ENCODE results near the gene SLC47A1. TPM values are rescaled to one million over a fixed set of nuclear protein-coding genes. Genes with fewer than 3 reads are reported as not detected.

SLC47A1 gene
- total and polyA plus RNA-seq, 7 donors: 13.0 to 57.3 (median 29.1) TPM

DNA sequence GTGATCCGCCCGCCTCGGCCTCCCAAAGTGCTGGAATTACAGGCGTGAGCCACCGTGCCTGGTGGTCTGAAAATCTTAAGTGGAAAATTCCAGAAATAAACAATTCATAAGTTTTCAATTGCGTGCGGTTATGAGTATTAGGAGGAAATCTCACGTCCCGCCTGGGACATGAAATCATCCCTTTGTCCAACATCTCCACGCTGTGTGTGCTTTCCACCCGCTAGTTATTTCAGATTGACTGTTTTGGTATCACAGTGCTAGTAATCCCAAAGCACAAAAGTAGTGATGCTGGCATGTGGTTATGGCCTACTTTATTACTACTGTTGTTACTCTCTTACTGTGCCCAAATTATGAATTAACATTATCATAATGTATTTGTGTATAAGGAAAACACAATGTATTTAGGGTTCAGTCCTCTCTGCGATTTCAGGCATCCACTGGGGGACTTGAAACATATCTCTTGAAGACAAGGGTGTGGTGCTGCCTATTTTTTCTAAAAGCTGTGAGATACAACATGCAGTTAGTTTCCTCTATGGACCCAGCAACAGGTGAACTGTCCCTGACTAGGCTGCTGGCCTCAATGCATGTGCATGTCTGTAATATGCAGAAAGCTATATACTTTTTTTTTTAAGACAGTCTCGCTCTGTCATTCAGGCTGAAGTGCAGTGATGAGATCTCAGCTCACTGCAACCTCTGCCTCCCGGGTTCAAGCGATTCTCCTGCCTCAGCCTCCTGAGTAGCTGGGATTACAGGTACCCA, 32.3 kb downstream of the SLC47A1 start:
- TF ChIP-seq, protein P1, sequence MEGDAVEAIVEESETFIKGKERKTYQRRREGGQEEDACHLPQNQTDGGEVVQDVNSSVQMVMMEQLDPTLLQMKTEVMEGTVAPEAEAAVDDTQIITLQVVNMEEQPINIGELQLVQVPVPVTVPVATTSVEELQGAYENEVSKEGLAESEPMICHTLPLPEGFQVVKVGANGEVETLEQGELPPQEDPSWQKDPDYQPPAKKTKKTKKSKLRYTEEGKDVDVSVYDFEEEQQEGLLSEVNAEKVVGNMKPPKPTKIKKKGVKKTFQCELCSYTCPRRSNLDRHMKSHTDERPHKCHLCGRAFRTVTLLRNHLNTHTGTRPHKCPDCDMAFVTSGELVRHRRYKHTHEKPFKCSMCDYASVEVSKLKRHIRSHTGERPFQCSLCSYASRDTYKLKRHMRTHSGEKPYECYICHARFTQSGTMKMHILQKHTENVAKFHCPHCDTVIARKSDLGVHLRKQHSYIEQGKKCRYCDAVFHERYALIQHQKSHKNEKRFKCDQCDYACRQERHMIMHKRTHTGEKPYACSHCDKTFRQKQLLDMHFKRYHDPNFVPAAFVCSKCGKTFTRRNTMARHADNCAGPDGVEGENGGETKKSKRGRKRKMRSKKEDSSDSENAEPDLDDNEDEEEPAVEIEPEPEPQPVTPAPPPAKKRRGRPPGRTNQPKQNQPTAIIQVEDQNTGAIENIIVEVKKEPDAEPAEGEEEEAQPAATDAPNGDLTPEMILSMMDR (IDR thresholded peaks at IDR 0.05): no peak
- 88 to 92% (median 92%) methylated on average over 12 to 15 of the region's 15 CpGs for WGBS, 3 donors
- ATAC-seq (no peak), DNase-seq (no peak)
- Histone ChIP-seq H3K4me1 (no peaks in the 10 kb centered on the region), H3K27ac (no peak overlapping the region), H3K4me3 (no peak overlapping the region), H3K9me3 (no peaks in the 10 kb centered on the region), H3K27me3 (ENCODE audit: insufficient read depth in 3 of 3, low read length in 2 of 3) (no peaks in the 10 kb centered on the region), H3K36me3 (ENCODE audit: insufficient read depth in 1 of 2, low read depth in 1 of 2) (peaks cover 0 to 36% of the 10 kb centered on the region in 2 donors)
- intact Hi-C loops (cut with DNase I): no loop called here

DNA sequence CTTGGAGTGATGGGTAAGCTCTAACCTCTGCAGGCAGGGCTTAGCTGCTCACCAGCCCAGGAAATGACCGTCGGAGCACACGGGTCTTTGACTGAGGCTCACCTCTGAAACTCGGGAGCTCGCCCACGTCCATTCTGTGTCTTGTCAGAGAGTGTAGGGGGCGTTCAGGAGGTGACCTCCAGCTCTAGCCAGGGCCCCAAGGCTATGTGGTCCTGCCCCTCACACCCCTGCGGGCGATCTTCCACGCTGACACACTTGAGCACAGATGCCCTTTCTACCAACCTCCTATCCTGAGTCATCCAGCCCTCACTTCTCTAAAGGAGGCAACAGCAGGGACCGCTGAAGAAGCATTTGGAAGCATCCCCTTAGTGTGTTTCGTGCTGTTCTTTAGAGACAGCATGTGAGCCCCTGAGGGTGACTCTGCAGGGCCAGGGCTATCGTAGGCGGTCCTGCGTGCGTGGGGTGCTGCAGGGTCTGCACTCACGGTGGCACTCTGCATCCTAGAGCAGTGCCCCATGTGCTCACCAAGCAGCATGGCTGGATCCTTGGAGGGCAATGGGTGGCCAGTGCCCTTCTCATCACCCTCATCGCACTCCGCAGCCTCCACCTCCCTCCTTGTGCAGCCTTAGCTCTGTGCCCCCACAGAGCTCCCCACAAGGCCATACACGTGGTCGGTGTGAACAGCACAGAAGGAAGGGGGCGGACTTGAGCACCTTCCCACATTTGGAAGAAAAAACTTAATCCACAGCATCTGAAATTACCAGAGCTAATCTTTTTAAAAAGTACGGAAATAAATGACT, 33.8 kb downstream of the SLC47A1 start:
- Histone ChIP-seq H3K27me3 (ENCODE audit: insufficient read depth in 3 of 3, low read length in 2 of 3) (no peaks in the 10 kb centered on the region), H3K4me1 (no peaks in the 10 kb centered on the region), H3K27ac (no peak overlapping the region), H3K9me3 (no peaks in the 10 kb centered on the region), H3K36me3 (ENCODE audit: insufficient read depth in 1 of 2, low read depth in 1 of 2) (peaks cover 0 to 35% of the 10 kb centered on the region in 2 donors), H3K4me3 (no peak overlapping the region)
- WGBS, 3 donors: 80 to 84% (median 82%) methylated on average over 23 of the region's 23 CpGs
- ATAC-seq: no peak
- intact Hi-C loops (cut with DNase I): no loop called here
- no peak for DNase-seq
- TF ChIP-seq, protein P1 (IDR thresholded peaks at IDR 0.05): no peak

DNA sequence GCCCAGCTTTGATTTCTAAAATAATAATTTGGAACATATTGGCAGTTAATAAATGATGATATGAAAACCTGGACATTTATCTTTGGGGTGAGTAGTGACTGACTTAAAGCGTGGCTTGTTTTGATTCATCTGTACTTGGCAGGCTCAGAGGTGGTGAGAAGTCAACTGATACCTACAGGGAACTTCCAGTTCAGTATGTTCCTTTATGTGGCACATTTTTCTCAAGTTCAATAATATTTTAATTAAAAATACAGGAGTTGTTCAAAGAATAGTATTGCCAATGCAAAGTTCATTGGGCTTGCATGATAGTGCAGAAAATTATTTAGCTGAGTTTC, 34.3 kb downstream of the SLC47A1 start:
- 35 to 88% (median 59%) methylated on average over 1 of the region's 1 CpG for WGBS, 3 donors
- Histone ChIP-seq H3K4me1 (no peaks in the 10 kb centered on the region), H3K9me3 (no peaks in the 10 kb centered on the region), H3K27ac (no peak overlapping the region), H3K27me3 (ENCODE audit: insufficient read depth in 3 of 3, low read length in 2 of 3) (no peaks in the 10 kb centered on the region), H3K4me3 (no peak overlapping the region), H3K36me3 (ENCODE audit: insufficient read depth in 1 of 2, low read depth in 1 of 2) (peaks cover 0 to 39% of the 10 kb centered on the region in 2 donors)
- intact Hi-C loops (cut with DNase I): no loop called here
- ATAC-seq (peak in 1 of 4 donors; percentile 52), DNase-seq (no peak)
- TF ChIP-seq, protein P1 (IDR thresholded peaks at IDR 0.05): no peak

DNA sequence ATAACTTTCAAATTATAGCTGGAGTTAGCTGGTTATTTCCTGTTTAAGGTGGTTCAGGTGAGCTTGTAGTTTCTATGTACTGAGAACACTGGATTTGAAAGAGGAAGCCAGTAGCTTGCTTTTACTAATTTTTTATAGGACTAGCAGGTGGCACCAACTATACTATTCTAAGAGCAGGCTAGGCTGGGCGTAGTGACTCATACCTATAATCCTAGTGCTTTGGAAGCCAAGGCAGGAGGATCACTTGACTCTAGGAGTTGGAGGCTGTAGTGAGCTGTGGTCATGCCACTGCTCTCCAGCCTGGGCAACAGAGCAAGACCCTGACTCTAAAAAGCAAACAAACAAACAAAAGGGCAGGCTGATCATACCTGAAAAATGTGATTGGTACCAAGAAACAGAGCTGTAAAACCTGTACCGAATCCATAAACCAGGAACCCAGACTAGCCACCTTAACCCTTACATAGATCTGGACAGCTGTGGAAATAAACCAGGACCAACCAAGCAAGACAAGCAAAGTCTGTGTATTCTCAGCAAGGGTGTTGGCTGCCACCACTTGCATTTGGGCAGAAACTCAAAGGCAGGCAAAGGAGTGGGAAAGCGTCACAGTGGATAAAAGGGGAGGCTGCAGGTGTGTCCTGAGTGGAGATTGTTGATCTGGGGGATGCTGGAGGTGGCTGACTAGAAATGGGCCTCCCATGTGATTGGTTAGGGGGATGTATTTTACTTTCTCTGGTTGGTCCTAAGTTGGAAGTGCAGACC, 36.3 kb downstream of the SLC47A1 start:
- intact Hi-C loops (cut with DNase I): no loop called here
- Histone ChIP-seq H3K36me3 (ENCODE audit: insufficient read depth in 1 of 2, low read depth in 1 of 2) (peaks cover 0 to 43% of the 10 kb centered on the region in 2 donors), H3K27me3 (ENCODE audit: insufficient read depth in 3 of 3, low read length in 2 of 3) (no peaks in the 10 kb centered on the region), H3K27ac (no peak overlapping the region), H3K9me3 (no peaks in the 10 kb centered on the region), H3K4me1 (no peaks in the 10 kb centered on the region), H3K4me3 (no peak overlapping the region)
- peak; percentile 85 to 96 (median 90) for ATAC-seq
- WGBS, 3 donors: 55 to 89% (median 58%) methylated on average over 3 of the region's 3 CpGs
- TF ChIP-seq, protein P1 (IDR thresholded peaks at IDR 0.05): no peak
- DNase-seq: no peak
